Cardiac fibroblast (primary cell): ENCODE results near the gene SSUH2.

Source experiments
- DNase-seq, 2 donors: peaks; one replicate each; pipeline versions ENCODE4 v3.0.0 to v3.0.0-alpha.2; 2010; ENCODE audit warnings: low read depth in 2 of 2
- H3K4me3 ChIP-seq, 2 donors: replicated peaks in 1 of 2; 1 replicate in 1 of 2; 2 replicates in 1 of 2; pipeline ENCODE4 v1.5.1; 2011; ENCODE audit warnings: low read depth in 2 of 2, low read length in 2 of 2, mild to moderate bottlenecking in 2 of 2, moderate library complexity in 1 of 2
- TF ChIP-seq, protein P1 (sequence below): IDR thresholded peaks from one replicate; pipeline ENCODE4 v1.5.1; 2011; ENCODE audit warnings: low read depth, mild to moderate bottlenecking, low read length, inconsistent platforms

The SSUH2 gene

DNA sequence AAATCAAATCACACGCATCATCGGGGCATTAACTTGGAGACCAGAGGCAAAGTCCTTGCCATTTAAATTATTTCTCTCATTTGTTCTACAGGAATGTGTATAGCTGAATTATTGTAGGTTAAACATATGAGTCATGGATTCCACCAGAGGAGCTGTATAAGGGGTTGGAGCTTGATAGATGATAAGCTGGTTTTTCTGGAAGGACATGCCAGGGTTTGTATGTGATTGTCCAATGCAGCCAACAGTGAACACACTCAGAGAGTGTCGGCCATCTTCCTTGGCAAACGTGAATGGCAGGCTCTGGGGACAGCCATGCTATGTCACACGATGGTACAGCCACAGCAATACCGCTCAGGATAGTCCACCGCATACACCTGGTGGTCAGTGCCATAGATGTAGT, 25.1 kb downstream of the SSUH2 start:
- H3K4me3 ChIP-seq: no peak overlapping the region
- peak; percentile 34 to 48 for DNase-seq
- TF ChIP-seq, protein P1, sequence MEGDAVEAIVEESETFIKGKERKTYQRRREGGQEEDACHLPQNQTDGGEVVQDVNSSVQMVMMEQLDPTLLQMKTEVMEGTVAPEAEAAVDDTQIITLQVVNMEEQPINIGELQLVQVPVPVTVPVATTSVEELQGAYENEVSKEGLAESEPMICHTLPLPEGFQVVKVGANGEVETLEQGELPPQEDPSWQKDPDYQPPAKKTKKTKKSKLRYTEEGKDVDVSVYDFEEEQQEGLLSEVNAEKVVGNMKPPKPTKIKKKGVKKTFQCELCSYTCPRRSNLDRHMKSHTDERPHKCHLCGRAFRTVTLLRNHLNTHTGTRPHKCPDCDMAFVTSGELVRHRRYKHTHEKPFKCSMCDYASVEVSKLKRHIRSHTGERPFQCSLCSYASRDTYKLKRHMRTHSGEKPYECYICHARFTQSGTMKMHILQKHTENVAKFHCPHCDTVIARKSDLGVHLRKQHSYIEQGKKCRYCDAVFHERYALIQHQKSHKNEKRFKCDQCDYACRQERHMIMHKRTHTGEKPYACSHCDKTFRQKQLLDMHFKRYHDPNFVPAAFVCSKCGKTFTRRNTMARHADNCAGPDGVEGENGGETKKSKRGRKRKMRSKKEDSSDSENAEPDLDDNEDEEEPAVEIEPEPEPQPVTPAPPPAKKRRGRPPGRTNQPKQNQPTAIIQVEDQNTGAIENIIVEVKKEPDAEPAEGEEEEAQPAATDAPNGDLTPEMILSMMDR: no peak

DNA sequence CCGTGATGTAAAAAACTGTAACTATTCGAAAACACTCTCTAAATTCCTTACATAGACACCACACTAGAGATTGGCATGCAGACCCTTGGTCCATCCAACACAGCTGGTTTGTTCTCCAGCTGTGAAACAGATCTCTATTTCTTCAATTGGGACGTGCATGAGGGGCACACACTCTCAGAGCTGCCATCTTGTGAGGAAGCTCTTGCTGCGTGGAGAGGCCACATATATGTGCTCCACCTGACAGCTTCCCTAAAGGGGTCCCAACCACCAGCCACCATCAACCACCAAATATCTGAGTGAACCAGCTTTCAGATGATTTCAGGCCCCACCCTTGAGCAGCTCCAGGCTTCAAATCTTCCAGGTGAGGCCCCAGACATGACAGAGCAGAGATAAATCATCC, 25.6 kb downstream of the SSUH2 start:
- no peak for DNase-seq
- no peak overlapping the region for H3K4me3 ChIP-seq
- TF ChIP-seq, protein P1: no peak

DNA sequence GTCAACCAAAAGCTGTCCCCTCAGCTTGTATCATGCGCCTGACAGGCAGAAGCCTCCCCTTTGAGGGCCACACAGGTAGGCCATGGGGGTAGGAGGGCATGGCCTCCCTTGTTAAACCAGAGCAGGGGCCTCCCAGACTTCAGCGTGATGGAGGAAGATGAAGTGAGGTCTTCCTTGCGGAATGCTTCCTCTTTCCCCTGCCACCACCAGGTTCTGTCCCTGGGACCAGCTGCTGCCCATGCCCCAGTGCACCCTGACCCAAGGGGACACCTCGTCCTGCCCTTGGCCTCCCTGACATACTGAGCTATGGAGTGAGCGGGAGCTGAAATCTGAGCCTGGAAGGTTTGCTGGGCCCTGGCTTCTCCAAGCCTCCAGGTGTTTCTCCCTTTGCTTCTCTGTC, 26.7 kb downstream of the SSUH2 start:
- TF ChIP-seq, protein P1: no peak
- DNase-seq: no peak
- no peak overlapping the region for H3K4me3 ChIP-seq

DNA sequence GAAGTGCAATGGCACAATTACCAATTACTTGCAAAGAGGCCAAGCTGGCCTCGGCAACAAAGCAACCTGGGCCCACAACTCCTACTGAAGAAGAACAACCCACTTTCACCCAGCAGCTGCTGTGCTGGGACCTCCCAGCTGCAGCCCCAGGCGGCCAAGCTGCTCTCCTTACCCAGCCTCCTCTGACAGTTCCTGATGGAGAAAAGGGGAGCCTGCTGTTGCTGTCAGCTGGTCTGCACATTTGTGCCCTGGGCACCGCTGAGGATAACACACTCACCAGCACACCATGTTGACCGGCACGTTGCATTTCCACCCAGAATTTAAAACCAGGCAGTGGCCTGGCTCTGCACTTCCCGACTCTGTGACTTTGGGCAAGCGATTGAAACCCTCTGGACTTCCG, 33.6 kb downstream of the SSUH2 start:
- DNase-seq: no peak
- TF ChIP-seq, protein P1: no peak
- H3K4me3 ChIP-seq: no peak overlapping the region

DNA sequence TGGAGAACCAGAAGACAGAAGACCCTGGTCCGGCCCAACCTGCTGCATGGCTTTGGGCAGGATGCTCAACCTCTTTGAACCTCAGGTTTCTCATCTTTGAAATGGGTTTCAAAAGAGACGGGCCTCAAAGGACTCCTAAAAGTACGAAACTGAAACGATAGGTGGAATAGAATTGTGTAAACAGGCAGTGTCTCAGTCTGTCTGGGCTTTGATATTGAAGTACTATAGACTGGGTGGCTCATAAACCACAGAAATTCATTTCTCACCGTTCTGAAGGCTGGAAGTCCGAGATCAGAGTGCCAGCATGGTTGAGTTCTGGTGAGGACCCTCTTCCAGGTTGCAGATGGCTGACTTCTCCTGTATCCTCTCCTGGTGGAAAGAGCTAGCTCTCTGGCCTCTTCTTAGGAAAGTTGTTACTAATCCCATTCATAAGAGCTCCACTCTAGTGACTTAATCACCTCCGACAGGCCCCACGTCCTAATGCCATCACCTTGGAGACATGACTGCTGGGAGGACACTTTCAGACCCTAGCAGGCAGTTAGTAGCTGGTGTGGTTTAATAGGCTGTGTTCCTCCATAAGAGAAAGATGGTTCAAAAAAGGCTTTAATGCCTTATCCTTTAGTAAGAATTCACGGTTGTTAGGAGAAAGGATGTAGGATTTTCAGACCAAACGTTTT, 35.7 kb downstream of the SSUH2 start:
- no peak overlapping the region for H3K4me3 ChIP-seq
- no peak for DNase-seq
- TF ChIP-seq, protein P1: no peak

DNA sequence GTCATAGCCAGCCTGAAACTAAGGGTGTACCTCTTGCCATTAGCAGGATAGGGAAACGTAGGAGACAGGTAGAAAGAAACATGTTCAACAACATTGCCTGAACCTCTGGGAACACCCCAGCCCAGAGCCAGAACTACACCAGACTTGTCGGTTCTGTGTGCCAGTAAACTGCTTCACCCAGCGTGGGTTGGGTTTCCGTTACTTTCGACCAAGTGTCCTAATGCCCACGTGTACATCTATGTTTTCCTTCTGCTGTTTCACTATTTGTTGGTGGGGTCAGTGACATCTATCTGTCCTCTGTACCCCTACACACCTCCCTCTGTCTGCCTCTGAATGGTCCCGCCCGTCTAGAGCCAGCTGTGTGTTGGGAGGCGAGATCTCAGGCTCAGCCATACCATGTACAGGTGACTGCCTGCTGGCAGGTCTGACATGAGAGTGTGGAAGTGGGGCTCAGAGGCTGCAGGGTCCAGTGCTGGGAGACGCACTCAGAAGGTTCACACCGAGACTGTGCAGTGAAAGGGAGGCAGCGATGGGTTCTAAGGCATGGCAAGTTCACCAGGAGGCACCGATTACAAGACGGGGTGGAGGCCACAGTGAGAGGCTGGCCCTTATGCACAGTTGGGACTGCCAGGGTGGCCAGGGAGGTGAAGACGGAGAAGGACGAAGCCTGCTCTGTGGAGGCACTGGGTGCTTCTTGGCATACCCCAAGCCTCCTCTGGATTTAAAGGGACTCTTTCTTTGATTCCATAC, 36.4 kb downstream of the SSUH2 start:
- H3K4me3 ChIP-seq: no peak overlapping the region
- no peak for DNase-seq
- TF ChIP-seq, protein P1: no peak
